ENCODE data around the gene LBR.
A peak's percentile ranks its signal among the peaks of the same experiment; 100 is the strongest.

LBR gene

GRCh38 chr1:225442123-225442505 lies 14.3 kb upstream of the LBR start:
- no peak for DNase-seq

- no peak for DNase-seq
Observed at GRCh38 chr1:225441314-225442122, 13.7 kb upstream of the LBR start.

GRCh38 chr1:225440380-225441221 lies 12.8 kb upstream of the LBR start:
- no peak for DNase-seq

- no peak for DNase-seq
Observed at GRCh38 chr1:225437710-225438437, 10.0 kb upstream of the LBR start.

- DNase-seq = no peak
Observed at GRCh38 chr1:225435957-225436392, 8.1 kb upstream of the LBR start.

GRCh38 chr1:225435487-225435886 lies 7.6 kb upstream of the LBR start:
- no peak for DNase-seq

GRCh38 chr1:225435076-225435475 lies 7.2 kb upstream of the LBR start:
- DNase-seq = no peak

GRCh38 chr1:225434046-225434445 lies 6.2 kb upstream of the LBR start:
- DNase-seq = no peak

- DNase-seq = no peak
Observed at GRCh38 chr1:225431081-225431863, 3.4 kb upstream of the LBR start.

GRCh38 chr1:225430301-225430700 lies 2.5 kb upstream of the LBR start:
- DNase-seq = no peak

- no peak for DNase-seq
Observed at GRCh38 chr1:225428881-225429455, 1.1 kb upstream of the LBR start.

GRCh38 chr1:225428068-225428880 lies 436 bp upstream of the LBR start:
- DNase-seq = peak; percentile 96

- peak; percentile 55 for DNase-seq
Observed at GRCh38 chr1:225426395-225427234, 1.2 kb downstream of the LBR start.

- no peak for DNase-seq
Observed at GRCh38 chr1:225425201-225425786, 2.5 kb downstream of the LBR start.

GRCh38 chr1:225424562-225425200 lies 3.2 kb downstream of the LBR start:
- no peak for DNase-seq

- DNase-seq = peak; percentile 62
Observed at GRCh38 chr1:225423518-225423855, 4.4 kb downstream of the LBR start.

GRCh38 chr1:225422795-225423517 lies 4.9 kb downstream of the LBR start:
- no peak for DNase-seq

- DNase-seq = no peak
Observed at GRCh38 chr1:225422031-225422605, 5.7 kb downstream of the LBR start.

Measured in NCI-H1092 (cell line).